GM12878 (cell line): ENCODE results near the gene ERP44. TPM values are rescaled to one million over a fixed set of nuclear protein-coding genes. Genes with fewer than 3 reads are reported as not detected.

Experiments
- JUND ChIP-seq: IDR thresholded peaks from 2 replicates; pipeline ENCODE4 v1.6.1; 2012; ENCODE audit warnings: low read depth, mild to moderate bottlenecking, low read length, improper control_type of control experiment, moderate library complexity
- KLF5 ChIP-seq: fragments of 450-650 bp; IDR thresholded peaks from 2 replicates; pipeline ENCODE4 v1.6.1; 2014; ENCODE audit warnings: mild to moderate bottlenecking; ENCODE audit not compliant: partially characterized antibody
- POLR2AphosphoS2 ChIP-seq: IDR thresholded peaks from 2 replicates; pipeline ENCODE4 v1.6.1; 2011; ENCODE audit warnings: low read depth, mild to moderate bottlenecking, low read length, improper control_type of control experiment, moderate library complexity
- polyA plus RNA-seq, 11 experiments: library from polyadenylated mRNA; depleted of rRNA in 4 of 11; unstranded in 6 of 11; stranded (reverse) in 5 of 11; fragments of >200 nt; fragmentation: Nextera tagmentation in 4 of 11; fragmentation: Illumina TruSeq in 1 of 11; extraction: Ambion mirVana in 4 of 11; extraction: Trizol in 1 of 11; gene quantifications; 1 replicate in 1 of 11; 2 replicates in 10 of 11; pipeline versions ENCODE4 v1.2.1 to v1.2.3, GENCODE V29; 2011 to 2016; ENCODE audit warnings: inconsistent platforms in 2 of 11, missing spikeins in 2 of 11, low read depth in 1 of 11
- total RNA-seq, 4 experiments: library from RNA; depleted of rRNA in 3 of 4; stranded (reverse); fragments of >200 nt in 3 of 4; fragmentation: Illumina TruSeq in 1 of 4; extraction: Trizol in 1 of 4; gene quantifications; 2 replicates each; pipeline versions ENCODE4 v1.2.1 to v1.2.3, GENCODE V29; 2013 to 2021
- TF ChIP-seq, protein P1 (sequence below): fragments of 450-650 bp; IDR thresholded peaks from 2 replicates; pipeline ENCODE4 v1.6.1; 2018; ENCODE audit warnings: borderline replicate concordance, mild to moderate bottlenecking; ENCODE audit not compliant: partially characterized antibody
- TF ChIP-seq, protein P2 (sequence below): fragments of 450-650 bp; formaldehyde crosslinking; IDR thresholded peaks from 2 replicates; pipeline ENCODE4 v1.4.0; 2020; ENCODE audit warnings: mild to moderate bottlenecking, moderate library complexity
- TF ChIP-seq, protein P3 (sequence below): IDR thresholded peaks from 2 replicates; pipeline ENCODE4 v1.6.1; 2012; ENCODE audit warnings: low read depth, low read length, improper control_type of control experiment

Gene ERP44
- total and polyA plus RNA-seq, 10 of the 15 experiments (the other 5 are each of a cell fraction or from before 2014, with no cell fraction given) = 11.5 to 52.4 (median 20.2) TPM

DNA sequence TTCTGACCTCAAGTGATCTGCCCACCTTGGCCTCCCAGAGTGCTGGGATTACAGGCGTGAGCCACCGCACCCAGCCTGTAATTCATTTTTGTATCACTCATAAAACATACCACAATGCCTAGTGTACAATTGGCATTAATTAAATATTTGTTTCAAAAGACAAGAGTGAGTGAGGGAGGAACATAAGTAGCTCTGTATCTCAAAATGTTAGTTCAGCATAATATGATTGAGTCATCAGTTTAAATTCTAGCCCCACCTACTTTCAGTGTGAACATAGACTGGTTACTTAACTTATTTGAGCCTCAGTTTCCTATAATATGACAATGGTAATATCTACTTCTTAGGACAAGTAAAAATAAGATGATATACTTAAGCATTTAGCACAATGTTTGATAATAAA is 27.1 kb upstream of the ERP44 start (continued):
- TF ChIP-seq, protein P1, sequence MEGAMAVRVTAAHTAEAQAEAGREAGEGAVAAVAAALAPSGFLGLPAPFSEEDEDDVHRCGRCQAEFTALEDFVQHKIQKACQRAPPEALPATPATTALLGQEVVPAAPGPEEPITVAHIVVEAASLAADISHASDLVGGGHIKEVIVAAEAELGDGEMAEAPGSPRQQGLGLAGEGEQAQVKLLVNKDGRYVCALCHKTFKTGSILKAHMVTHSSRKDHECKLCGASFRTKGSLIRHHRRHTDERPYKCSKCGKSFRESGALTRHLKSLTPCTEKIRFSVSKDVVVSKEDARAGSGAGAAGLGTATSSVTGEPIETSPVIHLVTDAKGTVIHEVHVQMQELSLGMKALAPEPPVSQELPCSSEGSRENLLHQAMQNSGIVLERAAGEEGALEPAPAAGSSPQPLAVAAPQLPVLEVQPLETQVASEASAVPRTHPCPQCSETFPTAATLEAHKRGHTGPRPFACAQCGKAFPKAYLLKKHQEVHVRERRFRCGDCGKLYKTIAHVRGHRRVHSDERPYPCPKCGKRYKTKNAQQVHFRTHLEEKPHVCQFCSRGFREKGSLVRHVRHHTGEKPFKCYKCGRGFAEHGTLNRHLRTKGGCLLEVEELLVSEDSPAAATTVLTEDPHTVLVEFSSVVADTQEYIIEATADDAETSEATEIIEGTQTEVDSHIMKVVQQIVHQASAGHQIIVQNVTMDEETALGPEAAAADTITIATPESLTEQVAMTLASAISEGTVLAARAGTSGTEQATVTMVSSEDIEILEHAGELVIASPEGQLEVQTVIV = no peak
- no peak for TF ChIP-seq JUND
- TF ChIP-seq KLF5 = no peak
- no peak for TF ChIP-seq POLR2AphosphoS2
- TF ChIP-seq, protein P2, sequence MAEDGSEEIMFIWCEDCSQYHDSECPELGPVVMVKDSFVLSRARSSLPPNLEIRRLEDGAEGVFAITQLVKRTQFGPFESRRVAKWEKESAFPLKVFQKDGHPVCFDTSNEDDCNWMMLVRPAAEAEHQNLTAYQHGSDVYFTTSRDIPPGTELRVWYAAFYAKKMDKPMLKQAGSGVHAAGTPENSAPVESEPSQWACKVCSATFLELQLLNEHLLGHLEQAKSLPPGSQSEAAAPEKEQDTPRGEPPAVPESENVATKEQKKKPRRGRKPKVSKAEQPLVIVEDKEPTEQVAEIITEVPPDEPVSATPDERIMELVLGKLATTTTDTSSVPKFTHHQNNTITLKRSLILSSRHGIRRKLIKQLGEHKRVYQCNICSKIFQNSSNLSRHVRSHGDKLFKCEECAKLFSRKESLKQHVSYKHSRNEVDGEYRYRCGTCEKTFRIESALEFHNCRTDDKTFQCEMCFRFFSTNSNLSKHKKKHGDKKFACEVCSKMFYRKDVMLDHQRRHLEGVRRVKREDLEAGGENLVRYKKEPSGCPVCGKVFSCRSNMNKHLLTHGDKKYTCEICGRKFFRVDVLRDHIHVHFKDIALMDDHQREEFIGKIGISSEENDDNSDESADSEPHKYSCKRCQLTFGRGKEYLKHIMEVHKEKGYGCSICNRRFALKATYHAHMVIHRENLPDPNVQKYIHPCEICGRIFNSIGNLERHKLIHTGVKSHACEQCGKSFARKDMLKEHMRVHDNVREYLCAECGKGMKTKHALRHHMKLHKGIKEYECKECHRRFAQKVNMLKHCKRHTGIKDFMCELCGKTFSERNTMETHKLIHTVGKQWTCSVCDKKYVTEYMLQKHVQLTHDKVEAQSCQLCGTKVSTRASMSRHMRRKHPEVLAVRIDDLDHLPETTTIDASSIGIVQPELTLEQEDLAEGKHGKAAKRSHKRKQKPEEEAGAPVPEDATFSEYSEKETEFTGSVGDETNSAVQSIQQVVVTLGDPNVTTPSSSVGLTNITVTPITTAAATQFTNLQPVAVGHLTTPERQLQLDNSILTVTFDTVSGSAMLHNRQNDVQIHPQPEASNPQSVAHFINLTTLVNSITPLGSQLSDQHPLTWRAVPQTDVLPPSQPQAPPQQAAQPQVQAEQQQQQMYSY = no peak
- TF ChIP-seq, protein P3, sequence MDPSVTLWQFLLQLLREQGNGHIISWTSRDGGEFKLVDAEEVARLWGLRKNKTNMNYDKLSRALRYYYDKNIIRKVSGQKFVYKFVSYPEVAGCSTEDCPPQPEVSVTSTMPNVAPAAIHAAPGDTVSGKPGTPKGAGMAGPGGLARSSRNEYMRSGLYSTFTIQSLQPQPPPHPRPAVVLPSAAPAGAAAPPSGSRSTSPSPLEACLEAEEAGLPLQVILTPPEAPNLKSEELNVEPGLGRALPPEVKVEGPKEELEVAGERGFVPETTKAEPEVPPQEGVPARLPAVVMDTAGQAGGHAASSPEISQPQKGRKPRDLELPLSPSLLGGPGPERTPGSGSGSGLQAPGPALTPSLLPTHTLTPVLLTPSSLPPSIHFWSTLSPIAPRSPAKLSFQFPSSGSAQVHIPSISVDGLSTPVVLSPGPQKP = no peak
